Gastroesophageal sphincter (tissue), 4 donors: ENCODE measurements around the gene CNNM3. TPM values are rescaled to one million over a fixed set of nuclear protein-coding genes. Genes with fewer than 3 reads are reported as not detected.

Experiments used
- ATAC-seq: fragments of 150-250 bp; one replicate; pipeline ENCODE4 v1.9.1; 2016; ENCODE audit warnings: mild to moderate bottlenecking, moderate library complexity
- H3K27ac ChIP-seq, 4 donors: fragments of 200-600 bp; sonication (generic) in 3 of 4; 1 replicate in 3 of 4; 2 replicates in 1 of 4; pipeline ENCODE4 v1.5.1; 2016 to 2019
- H3K27me3 ChIP-seq: fragments of 200-600 bp; sonication (generic); one replicate; pipeline ENCODE4 v1.5.1; 2019
- H3K36me3 ChIP-seq, 2 donors: fragments of 200-600 bp; sonication (generic); one replicate each; pipeline ENCODE4 v1.5.1; 2019; ENCODE audit warnings: control low read depth in 1 of 2
- H3K4me1 ChIP-seq, 3 donors: fragments of 200-600 bp; sonication (generic); 1 replicate in 2 of 3; 2 replicates in 1 of 3; pipeline ENCODE4 v1.5.1; 2016 to 2019; ENCODE audit warnings: control low read depth in 2 of 3
- H3K4me3 ChIP-seq, 2 donors: fragments of 200-600 bp; sonication (generic); one replicate each; pipeline ENCODE4 v1.5.1; 2019; ENCODE audit warnings: mild to moderate bottlenecking in 1 of 2, moderate library complexity in 1 of 2
- H3K9me3 ChIP-seq, 3 donors: fragments of 200-600 bp; sonication (generic); one replicate each; pipeline ENCODE4 v1.5.1; 2017 to 2019; ENCODE audit warnings: control low read depth in 2 of 3
- EP300 ChIP-seq: sonication (generic); formaldehyde crosslinking; IDR thresholded peaks from one replicate; pipeline ENCODE4 v1.6.1; 2017; ENCODE audit warnings: antibody characterized with exemption, mild to moderate bottlenecking
- POLR2A ChIP-seq, 2 donors: fragments of 450-650 bp; IDR thresholded peaks; one replicate each; pipeline ENCODE4 v1.6.1; 2017; ENCODE audit warnings: antibody characterized with exemption in 2 of 2, mild to moderate bottlenecking in 2 of 2, moderate library complexity in 1 of 2
- POLR2AphosphoS5 ChIP-seq: sonication (generic); formaldehyde crosslinking; IDR thresholded peaks from one replicate; pipeline ENCODE4 v1.6.1; 2017; ENCODE audit warnings: antibody characterized with exemption
- WGBS, 2 donors: methylation state at CpG; one replicate each; pipeline ENCODE4 v1.1.5; 2018; ENCODE audit warnings: low coverage in 1 of 2; 5-methylcytosine and 5-hydroxymethylcytosine counted together
- total RNA-seq, 4 donors: library from RNA; depleted of rRNA; stranded (reverse); fragments of >200 nt; gene quantifications; one replicate each; pipeline ENCODE4 v1.1.0, GENCODE V29; 2016
- TF ChIP-seq, protein P1 (sequence below), 4 experiments: fragments of 200-600 bp in 2 of 4; fragments of 450-650 bp in 2 of 4; sonication (generic) in 1 of 4; IDR thresholded peaks; one replicate each; pipeline ENCODE4 v1.5.1; 2017 to 2019; ENCODE audit warnings: antibody characterized with exemption in 4 of 4, mild to moderate bottlenecking in 2 of 4, moderate library complexity in 2 of 4

The CNNM3 gene
- total RNA-seq, 4 donors from 2014 or later: 10.4 to 21.6 (median 18.9) TPM

DNA sequence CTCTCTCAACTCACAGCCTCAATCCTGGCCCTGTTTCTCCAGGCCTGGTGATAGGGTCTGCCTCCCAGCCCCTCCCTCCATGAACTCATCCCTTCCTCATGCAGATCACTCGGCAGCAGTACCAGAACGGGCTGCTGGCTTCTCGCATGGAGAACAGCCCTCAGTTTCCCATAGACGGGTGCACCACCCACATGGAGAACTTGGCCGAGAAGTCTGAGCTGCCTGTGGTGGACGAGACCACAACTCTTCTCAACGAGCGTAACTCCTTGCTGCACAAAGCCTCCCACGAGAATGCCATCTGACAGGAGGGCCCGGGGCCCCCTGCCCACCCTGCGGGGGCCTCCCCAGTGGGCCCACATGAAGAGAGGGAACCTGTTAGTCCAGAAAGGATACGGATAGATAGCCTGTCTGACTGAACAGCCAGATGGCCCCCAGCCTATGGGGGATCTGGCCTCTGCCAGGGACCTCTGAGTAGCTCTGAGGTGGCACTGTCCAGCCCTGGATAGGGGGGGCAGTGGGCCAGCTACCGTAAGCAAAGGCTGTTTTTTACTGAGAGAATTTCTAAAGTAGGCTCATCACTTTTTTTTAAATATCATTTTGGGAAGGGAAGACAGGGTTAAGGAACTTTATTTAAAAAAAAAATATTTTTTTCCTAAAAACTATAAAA, 6.7 kb upstream of the CNNM3 start:
- ATAC-seq: no peak
- TF ChIP-seq POLR2AphosphoS5: no peak
- TF ChIP-seq, protein P1, sequence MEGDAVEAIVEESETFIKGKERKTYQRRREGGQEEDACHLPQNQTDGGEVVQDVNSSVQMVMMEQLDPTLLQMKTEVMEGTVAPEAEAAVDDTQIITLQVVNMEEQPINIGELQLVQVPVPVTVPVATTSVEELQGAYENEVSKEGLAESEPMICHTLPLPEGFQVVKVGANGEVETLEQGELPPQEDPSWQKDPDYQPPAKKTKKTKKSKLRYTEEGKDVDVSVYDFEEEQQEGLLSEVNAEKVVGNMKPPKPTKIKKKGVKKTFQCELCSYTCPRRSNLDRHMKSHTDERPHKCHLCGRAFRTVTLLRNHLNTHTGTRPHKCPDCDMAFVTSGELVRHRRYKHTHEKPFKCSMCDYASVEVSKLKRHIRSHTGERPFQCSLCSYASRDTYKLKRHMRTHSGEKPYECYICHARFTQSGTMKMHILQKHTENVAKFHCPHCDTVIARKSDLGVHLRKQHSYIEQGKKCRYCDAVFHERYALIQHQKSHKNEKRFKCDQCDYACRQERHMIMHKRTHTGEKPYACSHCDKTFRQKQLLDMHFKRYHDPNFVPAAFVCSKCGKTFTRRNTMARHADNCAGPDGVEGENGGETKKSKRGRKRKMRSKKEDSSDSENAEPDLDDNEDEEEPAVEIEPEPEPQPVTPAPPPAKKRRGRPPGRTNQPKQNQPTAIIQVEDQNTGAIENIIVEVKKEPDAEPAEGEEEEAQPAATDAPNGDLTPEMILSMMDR (IDR thresholded peaks at IDR 0.05): no peak
- no peak for TF ChIP-seq POLR2A (IDR thresholded peaks at IDR 0.05)
- no peak for TF ChIP-seq EP300
- Histone ChIP-seq H3K4me1 (peaks cover 0 to 10% (median 0%) of the 10 kb centered on the region in 3 donors), H3K9me3 (no peaks in the 10 kb centered on the region), H3K36me3 (peaks cover 0 to 43% of the 10 kb centered on the region in 2 donors), H3K27ac (no peak overlapping the region), H3K27me3 (no peaks in the 10 kb centered on the region), H3K4me3 (no peak overlapping the region)
- 55 to 81% methylated on average over 1 to 2 of the region's 13 CpGs for WGBS, 2 donors

DNA sequence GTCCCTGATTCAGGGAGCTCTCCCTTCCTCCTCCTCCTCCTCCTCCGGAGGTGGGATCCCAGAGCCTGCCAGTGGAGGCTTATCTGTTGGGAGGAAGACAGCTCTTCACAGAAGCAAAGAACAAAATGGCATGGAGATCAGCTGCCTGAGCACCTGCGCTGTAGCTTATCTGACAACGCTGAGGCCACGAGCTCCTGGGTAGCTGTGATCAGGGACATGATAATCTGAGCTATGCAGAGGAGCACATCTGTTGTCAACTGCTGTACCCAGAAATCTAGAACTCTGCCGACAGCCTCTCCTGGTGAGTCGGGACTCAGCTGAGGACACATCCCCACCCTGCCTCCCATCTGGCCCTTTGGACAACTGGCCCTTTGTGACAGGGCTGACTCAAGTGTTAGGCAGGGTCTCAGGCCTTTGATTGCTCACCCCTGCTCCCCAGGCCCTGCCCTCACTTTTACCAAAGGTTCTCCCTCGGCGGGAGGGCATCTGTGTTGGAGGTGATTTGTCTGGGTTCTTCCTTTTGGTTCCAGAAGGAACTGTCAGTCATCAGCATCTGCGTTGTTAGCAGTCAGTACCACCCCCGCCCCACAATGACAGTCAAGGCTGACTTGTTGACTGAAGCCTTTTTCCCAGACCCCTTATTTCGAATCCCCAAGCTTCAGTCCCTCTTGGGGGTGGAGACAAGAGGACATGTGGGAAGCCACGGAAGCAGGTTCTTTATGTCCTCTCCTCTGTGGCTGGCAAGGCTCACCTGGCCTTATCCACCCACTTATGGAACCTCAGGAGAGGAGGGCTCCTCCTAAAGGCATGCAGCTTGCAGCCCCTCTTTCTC, 5.9 kb upstream of the CNNM3 start:
- ATAC-seq: no peak

DNA sequence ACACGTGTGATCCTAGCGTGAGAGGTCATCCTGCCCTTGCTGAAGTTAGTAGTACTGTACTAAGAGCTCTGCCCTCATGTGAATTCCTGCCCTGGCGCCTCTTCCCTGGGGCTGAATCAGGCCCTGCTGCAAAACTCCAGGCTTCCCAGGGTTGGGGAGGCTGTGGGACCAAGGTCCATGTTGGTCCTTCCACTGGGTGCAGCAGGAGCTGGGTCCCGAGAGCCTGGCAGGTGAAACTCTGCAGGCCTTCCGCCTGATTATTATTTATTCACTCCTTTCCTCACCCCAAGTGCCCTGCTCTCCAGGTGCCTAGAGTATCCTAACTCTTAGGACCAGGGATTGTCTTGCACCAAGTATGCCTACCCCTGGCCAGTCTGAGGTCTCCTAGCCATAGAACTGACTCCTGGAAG, 5.3 kb upstream of the CNNM3 start:
- H3K4me1 ChIP-seq: peaks cover 0 to 18% (median 4%) of the 10 kb centered on the region in 3 donors
- no peak overlapping the region for H3K4me3 ChIP-seq
- ATAC-seq: no peak
- peaks cover 0 to 39% of the 10 kb centered on the region in 2 donors for H3K36me3 ChIP-seq
- no peaks in the 10 kb centered on the region for H3K9me3 ChIP-seq
- H3K27ac ChIP-seq: no peak overlapping the region
- WGBS, 2 donors: 85% methylated on average over 2 of the region's 5 CpGs; no CpG with 5 or more reads in 1 of the 2 donors
- H3K27me3 ChIP-seq: no peaks in the 10 kb centered on the region
- TF ChIP-seq POLR2A (IDR thresholded peaks at IDR 0.05) (no peak), EP300 (no peak), POLR2AphosphoS5 (no peak)
- TF ChIP-seq, protein P1 (IDR thresholded peaks at IDR 0.05): no peak

More for the DNA sequence above, 5.9 kb upstream of the CNNM3 start:
- TF ChIP-seq POLR2A (IDR thresholded peaks at IDR 0.05) (no peak), POLR2AphosphoS5 (no peak), EP300 (no peak)
- TF ChIP-seq, protein P1 (IDR thresholded peaks at IDR 0.05): no peak
- Histone ChIP-seq H3K27ac (no peak overlapping the region), H3K4me3 (no peak overlapping the region), H3K36me3 (peaks cover 0 to 39% of the 10 kb centered on the region in 2 donors), H3K9me3 (no peaks in the 10 kb centered on the region), H3K27me3 (no peaks in the 10 kb centered on the region), H3K4me1 (peaks cover 0 to 15% (median 3%) of the 10 kb centered on the region in 3 donors)
- WGBS, 2 donors: 70 to 90% methylated on average over 2 to 5 of the region's 12 CpGs

DNA sequence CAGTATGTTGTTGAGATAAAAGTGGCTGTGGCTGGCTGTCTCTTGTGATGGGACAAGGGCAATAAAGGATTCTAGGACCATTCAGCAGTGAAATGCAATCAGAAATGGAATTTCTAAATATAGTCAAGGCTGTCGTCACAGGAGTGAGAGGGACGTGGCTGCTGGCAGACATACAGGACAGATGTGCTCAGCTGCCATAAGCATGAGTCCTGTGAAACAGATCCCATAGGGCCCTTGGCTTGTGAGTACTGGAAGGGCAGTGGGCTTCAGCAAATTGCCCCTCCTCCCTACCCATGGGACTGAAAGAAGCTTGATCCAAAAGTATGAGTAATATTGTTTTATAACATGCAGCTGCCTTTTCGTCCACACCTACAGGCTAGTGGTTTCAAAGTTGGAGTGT, 4.2 kb upstream of the CNNM3 start:
- H3K4me3 ChIP-seq: no peak overlapping the region
- peak overlapping the region in 1 of 4 donors; percentile 31 for H3K27ac ChIP-seq
- H3K9me3 ChIP-seq: no peaks in the 10 kb centered on the region
- TF ChIP-seq EP300 (no peak), POLR2A (IDR thresholded peaks at IDR 0.05) (no peak), POLR2AphosphoS5 (no peak)
- TF ChIP-seq, protein P1 (IDR thresholded peaks at IDR 0.05): no peak
- H3K4me1 ChIP-seq: peaks cover 0 to 19% (median 4%) of the 10 kb centered on the region in 3 donors
- peaks cover 0 to 39% of the 10 kb centered on the region in 2 donors for H3K36me3 ChIP-seq
- H3K27me3 ChIP-seq: no peaks in the 10 kb centered on the region
- ATAC-seq: peak; percentile 10
- WGBS, 2 donors: 0 to 20% methylated on average over 2 to 3 of the region's 3 CpGs
